GM18951 (cell line): ENCODE data around the gene NTF4.
"Not testable (repeated sequence)": the region's sequence is repeated elsewhere in the genome, so short reads cannot be mapped to it uniquely, and the experiment has no call there.

ENCODE experiments used
- POLR2A ChIP-seq: IDR thresholded peaks from 4 replicates; pipeline ENCODE4 v1.6.1; 2011; ENCODE audit warnings: mild to moderate bottlenecking; ENCODE audit not compliant: insufficient read length, insufficient read depth; ENCODE audit errors: extremely low read depth
- in situ Hi-C: fragments of 300-500 bp; cut with MboI; formaldehyde crosslinking; loops from one replicate; pipeline ENCODE4 v1.12.0; 2022; ENCODE audit warnings: low sequenced_read_pairs, mixed read lengths, inconsistent platforms; ENCODE audit not compliant: unreplicated experiment

Gene NTF4

GRCh38 chr19:49073514-49074378 lies 9.1 kb upstream of the NTF4 start:
- TF ChIP-seq POLR2A, result no peak
- in situ Hi-C loops, result no loop called here

DNA sequence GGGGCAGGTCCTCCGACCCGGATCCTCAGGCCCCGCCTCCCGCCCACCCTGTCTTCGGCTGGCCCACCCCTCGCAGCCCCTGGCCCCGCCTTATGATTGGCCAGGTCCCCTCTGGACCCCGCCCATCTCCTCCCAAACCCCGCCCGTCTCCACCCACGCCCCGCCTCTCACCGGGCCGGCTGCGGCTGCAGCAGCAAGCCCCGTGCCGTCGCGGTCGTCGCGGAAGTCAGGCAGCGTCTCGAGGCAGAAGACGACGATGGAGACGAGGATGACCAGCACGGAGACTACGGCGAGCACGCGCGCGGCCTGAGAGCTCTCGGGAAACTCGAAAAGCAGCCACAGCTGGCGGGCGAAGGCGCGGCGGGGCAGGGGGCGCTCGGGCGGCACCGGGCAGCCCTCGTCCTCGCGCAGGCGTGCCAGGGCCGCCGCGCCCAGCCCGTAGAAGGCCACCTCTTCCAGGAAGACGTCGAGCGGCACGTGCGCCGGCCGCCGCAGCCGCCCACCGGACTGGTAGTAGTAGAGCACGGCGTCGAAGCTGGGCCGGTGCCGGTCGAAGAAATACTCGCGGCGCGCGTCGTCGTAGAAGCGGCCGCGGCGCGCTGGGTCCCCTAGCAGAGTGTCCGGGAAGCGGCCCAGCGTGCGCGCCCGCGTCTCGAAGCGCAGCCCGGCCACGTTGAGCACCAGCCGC lies 7.4 kb upstream of the NTF4 start:
- no peak for TF ChIP-seq POLR2A

DNA sequence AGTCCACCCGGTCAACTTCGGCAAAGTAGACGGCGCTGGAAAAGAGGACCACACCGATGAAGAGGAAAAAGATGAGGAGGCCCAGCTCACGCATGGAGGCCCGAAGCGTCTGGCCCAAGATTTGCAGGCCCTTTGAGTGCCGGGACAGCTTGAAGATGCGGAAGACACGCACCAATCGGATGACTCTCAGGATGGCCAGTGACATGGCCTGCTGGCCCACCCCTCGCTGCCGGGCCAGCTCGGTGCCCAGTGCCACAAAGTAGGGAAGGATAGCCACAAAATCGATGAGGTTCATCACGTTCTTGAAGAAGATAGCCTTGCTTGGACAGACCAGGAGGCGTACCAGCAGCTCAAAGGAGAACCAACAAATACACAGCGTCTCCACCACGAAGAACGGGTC lies 5.8 kb upstream of the NTF4 start:
- no peak for TF ChIP-seq POLR2A
- in situ Hi-C loops, result no loop called here

More for the DNA sequence above, 7.4 kb upstream of the NTF4 start:
- in situ Hi-C loops, result no loop called here

GRCh38 chr19:49069026-49069425 lies 4.4 kb upstream of the NTF4 start:
- in situ Hi-C loops, result no loop called here
- no peak for TF ChIP-seq POLR2A

DNA sequence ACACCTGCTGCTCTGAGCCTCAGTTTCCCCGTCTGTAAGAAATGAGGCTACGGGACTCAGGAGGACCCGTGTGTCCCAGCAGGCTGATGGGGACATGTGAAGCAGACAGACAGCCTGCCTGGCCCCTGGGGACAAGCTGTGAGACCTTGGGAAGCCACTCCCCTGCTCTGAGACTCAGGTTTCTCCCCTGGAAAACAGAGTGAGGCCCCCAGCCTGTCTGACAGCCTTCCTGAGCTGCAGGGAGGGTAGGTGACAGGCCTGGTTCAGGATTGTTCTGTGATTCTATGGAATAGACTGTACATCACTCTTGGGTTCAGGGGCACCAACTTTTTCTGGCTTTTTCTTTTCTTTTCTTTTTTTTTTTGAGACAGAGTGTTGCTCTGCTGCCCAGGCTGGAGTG lies 2.9 kb upstream of the NTF4 start:
- no peak for TF ChIP-seq POLR2A
- in situ Hi-C loops, result no loop called here

DNA sequence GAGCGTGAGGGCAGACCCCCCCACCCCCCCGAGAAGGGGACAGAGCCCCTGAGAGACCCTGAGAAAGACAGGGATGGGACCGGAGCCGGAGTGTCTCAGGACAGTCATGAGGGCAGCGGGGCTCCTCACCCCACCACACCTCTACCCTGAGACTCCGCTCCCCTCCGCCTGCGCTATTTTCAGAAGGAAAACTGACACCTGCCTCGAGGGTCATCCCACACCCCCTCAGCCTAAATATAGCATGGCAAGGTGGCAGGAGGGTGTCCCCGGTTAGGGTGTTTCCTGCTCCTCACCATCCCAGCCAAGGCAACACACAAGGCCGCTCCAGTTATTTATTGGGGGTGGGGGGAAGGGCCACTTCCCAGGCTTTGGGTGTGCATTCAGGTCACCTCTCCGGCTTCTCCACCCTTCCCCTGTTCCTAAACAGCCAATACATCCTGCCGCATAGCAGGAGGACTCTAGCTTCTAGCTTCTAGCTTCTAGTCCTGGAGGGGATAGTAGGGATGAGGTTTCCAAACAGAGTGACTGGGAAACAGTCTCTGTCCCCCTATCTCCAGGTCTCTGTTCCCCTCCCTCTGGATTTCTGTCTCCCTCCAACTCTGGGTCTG lies 1.4 kb upstream of the NTF4 start:
- in situ Hi-C loops, result no loop called here
- TF ChIP-seq POLR2A, result no peak

GRCh38 chr19:49064029-49064629 lies 489 bp downstream of the NTF4 start:
- TF ChIP-seq POLR2A, result no peak
- in situ Hi-C loops, result no loop called here

- no peak for TF ChIP-seq POLR2A
- in situ Hi-C loops, result no loop called here
These were observed 3.2 kb downstream of the NTF4 start for GRCh38 chr19:49061445-49061844.

GRCh38 chr19:49061000-49061399 lies 3.6 kb downstream of the NTF4 start:
- in situ Hi-C loops, result no loop called here
- no peak for TF ChIP-seq POLR2A

DNA sequence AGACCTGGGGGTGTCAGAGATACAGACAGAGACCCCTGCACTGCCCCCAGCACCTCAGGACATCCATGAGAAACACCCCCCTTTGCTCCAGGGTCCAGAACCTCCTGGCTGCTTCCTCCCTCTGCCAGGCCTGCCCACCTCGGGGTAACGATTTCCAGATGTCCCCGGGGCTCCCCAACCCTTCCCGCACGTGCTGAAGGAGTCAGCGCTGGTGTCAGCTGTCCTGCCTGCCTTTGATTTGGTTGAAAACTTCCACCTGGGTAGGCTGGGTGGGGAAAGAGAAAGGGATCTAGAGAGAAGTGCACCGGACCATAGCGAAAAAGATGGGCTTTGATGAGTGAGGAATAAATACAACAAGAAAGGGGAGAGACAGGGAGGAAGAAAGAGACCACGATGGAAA lies 5.6 kb downstream of the NTF4 start:
- no peak for TF ChIP-seq POLR2A
- in situ Hi-C loops, result no loop called here

- TF ChIP-seq POLR2A, result no peak
- in situ Hi-C loops, result no loop called here
These were observed 6.1 kb downstream of the NTF4 start for GRCh38 chr19:49058562-49058961.

DNA sequence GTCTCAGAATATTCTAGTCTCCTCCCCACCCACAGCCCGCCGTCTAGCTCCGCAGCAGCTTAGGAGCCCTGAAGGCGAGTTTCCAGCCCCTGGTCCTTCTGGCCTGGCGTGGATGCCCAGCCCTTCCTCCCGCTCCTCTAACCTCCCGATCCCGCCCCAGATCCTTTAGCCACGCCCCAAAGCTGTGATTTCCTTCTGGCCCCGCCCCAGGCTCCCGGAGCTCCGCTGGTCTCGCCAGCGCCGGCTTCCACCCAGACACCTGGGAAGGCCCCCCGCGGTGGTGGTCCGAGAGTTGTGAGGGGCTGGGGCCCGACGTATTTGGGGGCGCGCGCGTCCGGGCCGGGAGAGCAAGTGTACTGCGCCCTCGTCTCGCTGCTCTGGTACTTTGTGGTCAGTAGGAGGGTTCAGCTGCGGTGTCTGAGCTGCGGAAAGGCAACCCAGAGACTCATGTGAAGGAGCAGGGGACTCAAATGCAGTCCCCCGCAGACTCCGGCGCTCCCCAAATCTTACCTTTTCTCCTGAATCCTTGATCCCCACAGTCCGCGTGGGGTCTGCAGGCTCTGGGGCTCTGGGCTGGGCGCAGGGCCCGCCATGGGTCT lies 6.9 kb downstream of the NTF4 start, which contains the start of gene CGB7:
Gene CGB7, minus strand, starts transcription at position 114 of the 599 bp plus-strand sequence. CDS start 2,374 bp downstream, outside the sequence.
- in situ Hi-C loops, result no loop called here
- TF ChIP-seq POLR2A, result no peak

DNA sequence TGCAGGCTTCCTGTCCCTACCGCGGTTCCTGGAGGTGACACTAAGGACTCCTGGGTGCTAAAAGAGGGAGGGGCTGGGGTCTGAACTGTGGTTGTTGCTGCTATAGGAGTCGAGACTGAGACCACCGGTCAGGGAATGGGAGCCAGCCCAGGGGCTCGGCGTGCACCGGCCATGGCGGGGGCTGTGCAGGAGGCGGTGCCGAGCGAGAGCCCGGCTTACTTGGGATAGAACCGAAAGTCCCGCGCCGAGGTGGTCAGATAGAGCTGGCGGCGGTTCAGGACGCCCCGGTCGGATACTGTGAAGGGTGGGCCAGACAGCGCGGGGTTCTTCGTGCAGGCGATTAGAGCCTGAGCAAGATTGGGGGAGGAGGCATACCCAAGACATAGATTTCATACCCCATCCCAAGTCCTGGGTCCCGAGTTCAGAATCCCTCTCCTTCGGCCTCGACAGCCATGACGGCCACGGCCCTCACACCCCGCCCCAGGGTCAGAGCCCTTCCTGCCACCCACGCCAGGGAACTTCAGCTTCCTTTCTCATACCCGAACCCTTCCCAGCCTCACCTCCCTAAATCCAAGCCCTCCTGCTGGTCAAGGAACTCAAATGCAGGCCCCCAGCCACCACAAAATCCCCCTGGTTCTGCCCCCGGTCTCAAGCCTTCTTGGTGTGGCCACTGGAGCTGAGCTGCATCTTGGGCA lies 7.6 kb downstream of the NTF4 start:
- in situ Hi-C loops, result not testable (repeated sequence)
